GM23248 (cell line): Measurements from ENCODE around the gene ASB2.

Source experiments
- EZH2 ChIP-seq: fragments of 200-600 bp; sonication (generic); IDR thresholded peaks from 2 replicates; pipeline ENCODE4 v1.6.1; 2018; ENCODE audit warnings: antibody characterized with exemption, mild to moderate bottlenecking; ENCODE audit not compliant: insufficient read depth, poor library complexity, severe bottlenecking
- EZH2phosphoT487 ChIP-seq: fragments of 200-600 bp; sonication (generic); IDR thresholded peaks from 2 replicates; pipeline ENCODE4 v1.6.1; 2018; ENCODE audit warnings: antibody characterized with exemption, moderate library complexity, mild to moderate bottlenecking, low read depth; ENCODE audit not compliant: insufficient read depth

DNA sequence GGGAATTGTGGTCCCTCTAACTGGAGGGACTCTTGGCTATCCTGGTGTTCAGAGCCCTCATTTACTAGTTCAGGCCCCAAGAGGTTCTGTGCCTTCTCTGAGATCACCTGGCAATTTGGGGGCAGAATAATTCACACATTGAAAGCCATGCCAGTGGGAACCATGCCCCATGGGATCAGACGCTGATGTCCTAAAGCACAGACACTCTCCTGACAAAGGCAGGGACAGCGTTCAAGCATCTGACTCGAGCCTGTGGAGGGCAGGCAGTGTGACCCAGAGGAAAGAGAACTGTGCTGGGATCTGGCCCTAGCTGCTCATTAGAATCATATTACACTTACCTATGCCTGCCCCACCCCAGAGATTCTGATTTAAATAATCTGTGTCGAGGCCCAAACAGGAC, 2.4 kb upstream of the ASB2 start:
- TF ChIP-seq EZH2phosphoT487 (no peak), EZH2 (no peak)
